ENCODE data around the gene MYO15A.

MYO15A gene

DNA sequence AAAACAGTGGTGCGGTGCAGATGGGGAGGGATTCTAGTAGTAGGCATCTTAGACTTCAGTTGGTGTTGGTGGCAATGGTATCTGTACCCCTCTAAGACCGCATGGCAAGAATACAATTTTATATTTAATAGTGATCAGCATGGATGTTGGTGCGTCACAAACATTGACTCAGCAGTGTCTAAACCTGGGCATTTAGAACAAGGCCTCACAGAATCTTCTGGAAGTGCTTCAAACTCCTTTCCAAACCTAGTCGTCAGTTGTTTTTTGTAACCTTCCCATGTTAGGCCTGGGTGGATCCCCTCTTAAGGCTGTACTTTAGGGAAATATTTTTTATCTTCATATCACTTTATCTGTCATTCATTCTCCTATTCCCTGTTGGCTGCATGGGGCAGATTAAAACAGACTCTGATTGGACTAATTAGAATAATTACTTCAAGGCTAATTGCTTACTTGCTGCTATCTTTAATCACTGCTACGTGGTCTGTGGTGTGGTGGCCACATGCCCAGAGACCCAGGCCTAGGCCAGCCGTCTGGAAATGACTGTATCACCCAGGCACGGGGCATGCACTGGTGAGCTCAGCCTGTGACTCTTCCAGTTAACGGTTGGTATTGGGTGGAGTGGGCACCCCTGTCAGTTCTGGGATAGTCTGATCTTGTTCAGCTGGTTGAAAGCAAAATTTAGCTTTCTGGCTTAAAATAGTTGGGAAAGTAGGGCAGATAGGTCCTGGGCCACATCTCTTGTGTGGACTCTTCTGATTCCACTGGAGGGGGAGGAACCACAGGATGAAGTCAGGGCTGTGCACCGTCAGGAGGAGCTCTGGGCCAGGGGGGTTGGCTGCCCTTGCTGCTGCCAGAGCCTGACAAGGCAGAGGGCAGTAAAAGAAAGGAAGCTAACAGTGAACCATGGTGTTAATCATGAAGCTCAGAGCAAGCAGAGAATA, 79.5 kb downstream of the MYO15A start:
- no peaks in the 10 kb centered on the region for H3K9me3 ChIP-seq
- peak; percentile 57 for DNase-seq
- peaks cover 11% of the 10 kb centered on the region for H3K36me3 ChIP-seq
- H3K4me3 ChIP-seq (ENCODE audit: low read depth, low read length), result peak overlapping the region; percentile 84
- no peak for TF ChIP-seq CTCF (IDR thresholded peaks at IDR 0.05; ENCODE audit: low read depth, low read length)
- no peaks in the 10 kb centered on the region for H3K4me1 ChIP-seq
- no peaks in the 10 kb centered on the region for H3K27me3 ChIP-seq

DNA sequence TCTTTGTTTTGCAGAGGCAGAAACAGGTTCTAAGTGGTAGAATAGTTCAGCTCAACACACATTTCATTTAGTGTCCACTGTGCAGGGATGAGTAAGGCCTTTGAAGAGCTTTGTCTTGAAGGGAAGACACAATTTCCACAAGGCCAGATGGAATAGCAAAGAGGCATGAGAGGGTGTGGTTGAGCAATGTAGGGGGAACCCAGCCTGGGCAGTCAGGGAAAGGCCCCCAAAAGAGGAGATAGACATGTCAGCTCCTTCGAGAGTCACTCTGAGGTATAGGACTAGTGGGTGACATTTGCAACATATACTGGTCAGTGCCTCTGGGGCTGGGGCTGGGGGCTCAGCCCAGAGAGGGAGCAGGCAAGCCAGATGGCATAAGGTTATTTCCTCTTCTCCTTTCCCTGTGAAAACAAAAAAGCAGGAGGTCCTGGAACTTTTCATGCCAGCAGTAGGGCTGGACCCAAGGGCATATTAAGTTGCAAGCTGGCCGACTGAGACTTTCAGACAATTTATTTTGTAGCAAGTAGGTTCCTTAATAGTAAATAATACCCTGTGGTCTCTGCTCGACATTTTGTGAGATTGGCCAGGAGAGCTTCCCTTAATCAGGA, 82.2 kb downstream of the MYO15A start:
- Histone ChIP-seq H3K9me3 (no peaks in the 10 kb centered on the region), H3K27me3 (no peaks in the 10 kb centered on the region), H3K36me3 (peaks cover 17% of the 10 kb centered on the region), H3K4me1 (no peaks in the 10 kb centered on the region), H3K4me3 (ENCODE audit: low read depth, low read length) (no peak overlapping the region)
- no peak for TF ChIP-seq CTCF (IDR thresholded peaks at IDR 0.05; ENCODE audit: low read depth, low read length)
- no peak for DNase-seq

DNA sequence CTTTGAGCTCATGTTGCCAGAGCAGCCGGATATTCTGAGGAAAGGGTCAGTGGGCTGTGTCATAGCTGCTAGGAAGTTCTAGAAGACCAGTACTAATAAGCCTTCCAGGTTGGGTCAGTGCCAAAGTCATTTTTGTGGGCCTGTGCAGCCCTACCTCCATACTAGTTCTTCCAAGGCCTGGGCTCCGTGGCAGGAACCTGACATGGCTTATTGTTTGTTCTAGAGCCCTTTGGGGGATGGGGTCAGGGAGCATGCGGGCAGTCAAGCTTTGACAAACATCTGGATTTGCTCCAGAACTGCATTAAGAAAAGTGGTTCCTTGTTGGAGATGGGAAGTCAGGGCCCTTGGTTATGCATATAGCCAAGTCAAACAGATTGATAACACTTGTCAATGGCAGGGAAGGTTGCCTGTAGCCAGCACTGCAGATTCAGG, 82.7 kb downstream of the MYO15A start:
- Histone ChIP-seq H3K36me3 (peaks cover 18% of the 10 kb centered on the region), H3K27me3 (no peaks in the 10 kb centered on the region), H3K9me3 (no peaks in the 10 kb centered on the region), H3K4me3 (ENCODE audit: low read depth, low read length) (no peak overlapping the region), H3K4me1 (no peaks in the 10 kb centered on the region)
- no peak for TF ChIP-seq CTCF (IDR thresholded peaks at IDR 0.05; ENCODE audit: low read depth, low read length)
- no peak for DNase-seq

DNA sequence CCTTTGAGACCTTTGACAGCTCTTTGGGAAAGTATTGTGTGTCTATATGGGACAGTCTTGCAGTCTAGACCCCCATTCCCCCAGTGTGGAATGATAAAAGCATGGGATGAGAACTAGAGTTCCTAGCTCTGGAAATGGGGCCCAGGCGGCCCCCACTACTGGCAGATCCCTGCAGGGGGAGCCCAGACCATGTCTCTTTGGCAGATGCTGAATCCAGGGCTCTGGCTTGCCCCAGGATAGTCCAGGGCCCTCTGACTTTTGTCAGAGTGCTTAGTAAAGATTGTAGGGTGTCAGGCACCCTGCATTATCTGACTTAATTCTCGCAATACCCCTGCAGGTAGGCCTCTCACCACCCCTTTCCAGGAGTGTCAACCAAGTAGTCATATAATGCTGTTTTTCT, 83.4 kb downstream of the MYO15A start:
- peak; percentile 23; the same call in 1 of the 2 replicates for TF ChIP-seq CTCF (IDR thresholded peaks at IDR 0.05; ENCODE audit: low read depth, low read length)
- H3K9me3 ChIP-seq, result no peaks in the 10 kb centered on the region
- no peak overlapping the region for H3K4me3 ChIP-seq (ENCODE audit: low read depth, low read length)
- no peaks in the 10 kb centered on the region for H3K4me1 ChIP-seq
- H3K36me3 ChIP-seq, result peaks cover 21% of the 10 kb centered on the region
- no peaks in the 10 kb centered on the region for H3K27me3 ChIP-seq
- peak; percentile 24 for DNase-seq

DNA sequence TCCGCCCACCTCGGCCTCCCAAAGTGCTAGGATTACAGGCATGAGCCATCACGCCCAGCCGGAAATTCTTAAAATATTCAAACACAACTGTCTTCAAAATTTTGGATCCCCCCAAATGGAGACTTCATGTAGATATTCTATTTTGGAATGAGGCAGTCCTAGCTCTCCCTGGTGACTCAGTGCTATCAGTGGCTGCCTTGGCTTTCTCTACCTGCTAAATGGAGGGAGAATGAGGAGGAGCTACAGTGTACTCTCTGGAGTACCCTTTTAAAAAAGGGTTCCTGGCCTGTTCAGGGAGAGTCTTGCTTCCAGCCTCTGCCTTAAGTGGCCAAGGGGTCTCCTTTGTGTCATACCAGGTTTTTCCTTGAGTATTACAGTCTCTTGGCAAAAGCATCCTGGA, 85.8 kb downstream of the MYO15A start:
- DNase-seq, result no peak
- H3K9me3 ChIP-seq, result no peaks in the 10 kb centered on the region
- no peaks in the 10 kb centered on the region for H3K4me1 ChIP-seq
- H3K36me3 ChIP-seq, result peaks cover 23% of the 10 kb centered on the region
- no peak for TF ChIP-seq CTCF (IDR thresholded peaks at IDR 0.05; ENCODE audit: low read depth, low read length)
- no peak overlapping the region for H3K4me3 ChIP-seq (ENCODE audit: low read depth, low read length)
- no peaks in the 10 kb centered on the region for H3K27me3 ChIP-seq

- H3K4me1 ChIP-seq, result no peaks in the 10 kb centered on the region
- no peak overlapping the region for H3K4me3 ChIP-seq (ENCODE audit: low read depth, low read length)
- no peak for TF ChIP-seq CTCF (IDR thresholded peaks at IDR 0.05; ENCODE audit: low read depth, low read length)
- no peak for DNase-seq
- H3K27me3 ChIP-seq, result no peaks in the 10 kb centered on the region
- H3K36me3 ChIP-seq, result peaks cover 19% of the 10 kb centered on the region
- no peaks in the 10 kb centered on the region for H3K9me3 ChIP-seq
Observed at GRCh38 chr17:18194804-18195203, 86.2 kb downstream of the MYO15A start.
